HepG2 (cell line): ENCODE data around the gene CD81. TPM values are rescaled to one million over a fixed set of nuclear protein-coding genes. Genes with fewer than 3 reads are reported as not detected.

ENCODE experiments used
- AGO2 ChIP-seq: fragments of 200-400 bp; formaldehyde crosslinking; optimal IDR thresholded peaks from 2 replicates; pipeline ENCODE3; 2017; ENCODE audit warnings: mild to moderate bottlenecking, low read depth, low read length, moderate library complexity
- ARNTL ChIP-seq: sonication (generic); formaldehyde crosslinking; IDR thresholded peaks from 2 replicates; pipeline ENCODE4 v1.4.0; 2020; ENCODE audit warnings: mild to moderate bottlenecking, missing genetic modification reagents
- EEA1 ChIP-seq: sonication (generic); formaldehyde crosslinking; IDR thresholded peaks from 2 replicates; pipeline ENCODE4 v1.5.1; 2020; ENCODE audit warnings: mild to moderate bottlenecking, missing genetic modification reagents, borderline replicate concordance
- HNF4A ChIP-seq: sonication (generic); formaldehyde crosslinking; IDR thresholded peaks from 2 replicates; pipeline ENCODE4 v1.4.0; 2020; ENCODE audit warnings: missing genetic modification reagents
- HNF4G ChIP-seq, 2 experiments: sonication (generic) in 1 of 2; formaldehyde crosslinking in 1 of 2; IDR thresholded peaks; 2 replicates each; pipeline versions ENCODE4 v1.4.0 to v1.6.1; 2011 to 2020; ENCODE audit warnings: borderline replicate concordance in 2 of 2, low read depth in 2 of 2, mild to moderate bottlenecking in 2 of 2, low read length in 1 of 2, missing genetic modification reagents in 1 of 2, moderate library complexity in 1 of 2
- KLF13 ChIP-seq: sonication (generic); formaldehyde crosslinking; IDR thresholded peaks from 2 replicates; pipeline ENCODE4 v1.4.0; 2020; ENCODE audit warnings: mild to moderate bottlenecking, missing genetic modification reagents
- MTF2 ChIP-seq: sonication (generic); formaldehyde crosslinking; IDR thresholded peaks from 2 replicates; pipeline ENCODE4 v1.5.0; 2020; ENCODE audit warnings: missing genetic modification reagents, borderline replicate concordance
- NR2C2 ChIP-seq: sonication (generic); formaldehyde crosslinking; IDR thresholded peaks from 2 replicates; pipeline ENCODE4 v1.4.0; 2020; ENCODE audit warnings: missing genetic modification reagents, mild to moderate bottlenecking, moderate library complexity, borderline replicate concordance
- PHB2 ChIP-seq: fragments of 450-650 bp; IDR thresholded peaks from 2 replicates; pipeline ENCODE4 v1.6.1; 2018; ENCODE audit not compliant: partially characterized antibody
- SATB2 ChIP-seq: sonication (generic); formaldehyde crosslinking; IDR thresholded peaks from 2 replicates; pipeline ENCODE4 v1.5.0; 2020; ENCODE audit warnings: missing genetic modification reagents
- SIN3B ChIP-seq: fragments of 150-350 bp; IDR thresholded peaks from 2 replicates; pipeline ENCODE4 v1.6.1; 2014; ENCODE audit warnings: low read length
- SIX4 ChIP-seq: sonication (generic); formaldehyde crosslinking; IDR thresholded peaks from 2 replicates; pipeline ENCODE4 v1.4.0; 2020; ENCODE audit warnings: missing genetic modification reagents
- SNAPC2 ChIP-seq: sonication (generic); formaldehyde crosslinking; IDR thresholded peaks from 2 replicates; pipeline ENCODE4 v1.8.1; 2022; ENCODE audit warnings: mild to moderate bottlenecking, missing genetic modification reagents
- SRSF9 ChIP-seq: fragments of 200-400 bp; formaldehyde crosslinking; IDR thresholded peaks from 2 replicates; pipeline ENCODE4 v1.6.1; 2018; ENCODE audit warnings: borderline replicate concordance, mild to moderate bottlenecking, low read depth, low read length; ENCODE audit not compliant: insufficient read depth, poor library complexity, severe bottlenecking
- ZNF687 ChIP-seq: sonication (generic); formaldehyde crosslinking; IDR thresholded peaks from 2 replicates; pipeline ENCODE4 v1.5.1; 2020; ENCODE audit warnings: mild to moderate bottlenecking, missing genetic modification reagents, moderate library complexity
- ZNF724P ChIP-seq: sonication (generic); formaldehyde crosslinking; IDR thresholded peaks from 2 replicates; pipeline ENCODE4 v1.8.0; 2022; ENCODE audit warnings: missing genetic modification reagents, borderline replicate concordance
- ZNF770 ChIP-seq: sonication (generic); formaldehyde crosslinking; IDR thresholded peaks from 2 replicates; pipeline ENCODE4 v1.5.0; 2020; ENCODE audit warnings: mild to moderate bottlenecking, missing genetic modification reagents
- polyA plus RNA-seq, 8 experiments: library from polyadenylated mRNA; depleted of rRNA in 3 of 8; stranded (reverse) in 7 of 8; unstranded in 1 of 8; fragments of >200 nt; fragmentation: Illumina TruSeq in 4 of 8; extraction: Trizol in 4 of 8; gene quantifications; 2 replicates each; pipeline versions ENCODE4 v1.2.1 to v1.2.3, GENCODE V29; 2011 to 2016; ENCODE audit warnings: low read depth in 4 of 8, missing spikeins in 1 of 8, mixed read lengths in 1 of 8; ENCODE audit not compliant: insufficient read depth in 1 of 8
- total RNA-seq, 5 experiments: library from RNA; depleted of rRNA; stranded (reverse); fragments of >200 nt; fragmentation: Illumina TruSeq; extraction: Trizol; gene quantifications; 2 replicates each; pipeline ENCODE4 v1.2.3, GENCODE V29; 2016; ENCODE audit warnings: low read depth in 1 of 5
- TF ChIP-seq, protein P1 (sequence below): sonication (generic); formaldehyde crosslinking; IDR thresholded peaks from 2 replicates; pipeline ENCODE4 v1.4.0; 2020; ENCODE audit warnings: missing genetic modification reagents, borderline replicate concordance

The CD81 gene
- total and polyA plus RNA-seq, 2 of the 13 experiments (the other 11 are each of a cell fraction or from before 2014, with no cell fraction given): not detected

GRCh38 chr11:2409611-2410468, 32.7 kb downstream of the CD81 start (continued):
- no peak for TF ChIP-seq EEA1 (CRISPR knock-in tag)
- peak; percentile 51 for TF ChIP-seq HNF4A
- 0 out of 2 replicates have a peak, but pooled peaks have one; percentile 40 for TF ChIP-seq NR2C2 (CRISPR knock-in tag)
- TF ChIP-seq SIX4 (CRISPR knock-in tag): no peak
- TF ChIP-seq KLF13 (CRISPR knock-in tag): no peak
- no peak for TF ChIP-seq SIN3B
- no peak for TF ChIP-seq SNAPC2 (CRISPR knock-in tag)
- TF ChIP-seq MTF2 (CRISPR knock-in tag): no peak
- peak; percentile 17; the same call in 1 of the 2 replicates for TF ChIP-seq ZNF770 (CRISPR knock-in tag)
- TF ChIP-seq ARNTL (CRISPR knock-in tag): peak; percentile 83; the same call in 1 of the 2 replicates
- TF ChIP-seq HNF4G (IDR thresholded peaks at IDR 0.05; ENCODE audit: borderline replicate concordance, low read depth, low read length): no peak
- no peak for TF ChIP-seq HNF4G (CRISPR knock-in tag; IDR thresholded peaks at IDR 0.05; ENCODE audit: borderline replicate concordance, low read depth)
- TF ChIP-seq, protein P1, sequence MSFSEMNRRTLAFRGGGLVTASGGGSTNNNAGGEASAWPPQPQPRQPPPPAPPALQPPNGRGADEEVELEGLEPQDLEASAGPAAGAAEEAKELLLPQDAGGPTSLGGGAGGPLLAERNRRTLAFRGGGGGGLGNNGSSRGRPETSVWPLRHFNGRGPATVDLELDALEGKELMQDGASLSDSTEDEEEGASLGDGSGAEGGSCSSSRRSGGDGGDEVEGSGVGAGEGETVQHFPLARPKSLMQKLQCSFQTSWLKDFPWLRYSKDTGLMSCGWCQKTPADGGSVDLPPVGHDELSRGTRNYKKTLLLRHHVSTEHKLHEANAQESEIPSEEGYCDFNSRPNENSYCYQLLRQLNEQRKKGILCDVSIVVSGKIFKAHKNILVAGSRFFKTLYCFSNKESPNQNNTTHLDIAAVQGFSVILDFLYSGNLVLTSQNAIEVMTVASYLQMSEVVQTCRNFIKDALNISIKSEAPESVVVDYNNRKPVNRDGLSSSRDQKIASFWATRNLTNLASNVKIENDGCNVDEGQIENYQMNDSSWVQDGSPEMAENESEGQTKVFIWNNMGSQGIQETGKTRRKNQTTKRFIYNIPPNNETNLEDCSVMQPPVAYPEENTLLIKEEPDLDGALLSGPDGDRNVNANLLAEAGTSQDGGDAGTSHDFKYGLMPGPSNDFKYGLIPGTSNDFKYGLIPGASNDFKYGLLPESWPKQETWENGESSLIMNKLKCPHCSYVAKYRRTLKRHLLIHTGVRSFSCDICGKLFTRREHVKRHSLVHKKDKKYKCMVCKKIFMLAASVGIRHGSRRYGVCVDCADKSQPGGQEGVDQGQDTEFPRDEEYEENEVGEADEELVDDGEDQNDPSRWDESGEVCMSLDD: no peak
- no peak for TF ChIP-seq SATB2
- peak; percentile 46; the same call in 1 of the 2 replicates for TF ChIP-seq ZNF724P
- TF ChIP-seq ZNF687: peak; percentile 95
- TF ChIP-seq SRSF9: no peak
- TF ChIP-seq PHB2: no peak
- TF ChIP-seq AGO2: no peak
